ENCODE data around the gene CTBP2.
"Not testable (repeated sequence)": the region's sequence is repeated elsewhere in the genome, so short reads cannot be mapped to it uniquely, and the experiment has no call there.

- not testable (repeated sequence) for TF ChIP-seq POLR2A, CTCF (IDR thresholded peaks at IDR 0.05)
These were observed 2.9 kb upstream of the CTBP2 start for GRCh38 chr10:125163312-125163711.

Data from thyroid gland (tissue), 4 donors.